Osteocyte (in vitro differentiated cells): ENCODE measurements around the gene HTR4. TPM values are rescaled to one million over a fixed set of nuclear protein-coding genes. Genes with fewer than 3 reads are reported as not detected.
"Not testable (repeated sequence)": the region's sequence is repeated elsewhere in the genome, so short reads cannot be mapped to it uniquely, and the experiment has no call there.

Experiments
- DNase-seq: peaks from one replicate; pipeline ENCODE4 v3.0.0; 2021; ENCODE audit warnings: mixed read lengths; ENCODE audit not compliant: unreplicated experiment; ENCODE audit errors: extremely low spot score
- H3K27ac Mint-ChIP-seq: one replicate; pipeline ENCODE4 v1.8.0; 2021; ENCODE audit warnings: mild to moderate bottlenecking, mixed read lengths; ENCODE audit not compliant: unreplicated experiment
- H3K27me3 Mint-ChIP-seq: one replicate; pipeline ENCODE4 v1.8.0; 2021; ENCODE audit warnings: mixed read lengths; ENCODE audit not compliant: unreplicated experiment
- H3K36me3 Mint-ChIP-seq: one replicate; pipeline ENCODE4 v1.8.0; 2021; ENCODE audit warnings: mixed read lengths; ENCODE audit not compliant: unreplicated experiment
- H3K4me1 Mint-ChIP-seq: one replicate; pipeline ENCODE4 v1.8.0; 2021; ENCODE audit warnings: mixed read lengths; ENCODE audit not compliant: unreplicated experiment
- H3K4me3 Mint-ChIP-seq: one replicate; pipeline ENCODE4 v1.8.0; 2021; ENCODE audit warnings: mild to moderate bottlenecking, moderate library complexity, mixed read lengths; ENCODE audit not compliant: unreplicated experiment
- H3K9me3 Mint-ChIP-seq: one replicate; pipeline ENCODE4 v1.8.0; 2021; ENCODE audit warnings: mixed read lengths; ENCODE audit not compliant: unreplicated experiment
- CTCF ChIP-seq: fragments of 200-600 bp; sonication (generic); IDR thresholded peaks from 2 replicates; pipeline ENCODE4 v1.5.0; 2021; ENCODE audit warnings: antibody characterized with exemption, mild to moderate bottlenecking, moderate library complexity
- total RNA-seq: library from RNA; stranded (reverse); gene quantifications from 2 replicates; pipeline ENCODE4 v1.2.1, GENCODE V29; 2021

HTR4 gene
- total RNA-seq, 1 donor from 2014 or later: not detected

GRCh38 chr5:148532969-148533670 lies 121.2 kb downstream of the HTR4 start:
- no peak overlapping the region for H3K27ac Mint-ChIP-seq
- H3K9me3 Mint-ChIP-seq: peaks cover 13% of the 10 kb centered on the region
- peaks cover 18% of the 10 kb centered on the region for H3K27me3 Mint-ChIP-seq
- no peaks in the 10 kb centered on the region for H3K36me3 Mint-ChIP-seq
- TF ChIP-seq CTCF: no peak
- DNase-seq: no peak
- no peak overlapping the region for H3K4me3 Mint-ChIP-seq
- no peaks in the 10 kb centered on the region for H3K4me1 Mint-ChIP-seq

- not testable (repeated sequence) for H3K27ac Mint-ChIP-seq, H3K36me3 Mint-ChIP-seq, H3K4me3 Mint-ChIP-seq, H3K27me3 Mint-ChIP-seq, DNase-seq, H3K4me1 Mint-ChIP-seq, H3K9me3 Mint-ChIP-seq
These were observed 124.9 kb downstream of the HTR4 start for GRCh38 chr5:148529450-148529849.

GRCh38 chr5:148524721-148525120 lies 129.6 kb downstream of the HTR4 start:
- peaks cover 5% of the 10 kb centered on the region for H3K27me3 Mint-ChIP-seq
- H3K27ac Mint-ChIP-seq: no peak overlapping the region
- no peak for DNase-seq
- H3K4me1 Mint-ChIP-seq: no peaks in the 10 kb centered on the region
- TF ChIP-seq CTCF: no peak
- no peak overlapping the region for H3K4me3 Mint-ChIP-seq
- H3K9me3 Mint-ChIP-seq: peaks cover 6% of the 10 kb centered on the region
- H3K36me3 Mint-ChIP-seq: no peaks in the 10 kb centered on the region

GRCh38 chr5:148523139-148523538 lies 131.2 kb downstream of the HTR4 start:
- Mint-ChIP-seq H3K4me1 (no peaks in the 10 kb centered on the region), H3K27ac (no peak overlapping the region), H3K4me3 (no peak overlapping the region), H3K27me3 (peaks cover 10% of the 10 kb centered on the region), H3K9me3 (no peaks in the 10 kb centered on the region), H3K36me3 (no peaks in the 10 kb centered on the region)
- DNase-seq: no peak
- no peak for TF ChIP-seq CTCF

- H3K27ac Mint-ChIP-seq: no peak overlapping the region
- H3K27me3 Mint-ChIP-seq: peaks cover 15% of the 10 kb centered on the region
- H3K36me3 Mint-ChIP-seq: no peaks in the 10 kb centered on the region
- no peak for DNase-seq
- TF ChIP-seq CTCF: no peak
- no peak overlapping the region for H3K4me3 Mint-ChIP-seq
- H3K4me1 Mint-ChIP-seq: no peaks in the 10 kb centered on the region
- H3K9me3 Mint-ChIP-seq: peaks cover 5% of the 10 kb centered on the region
These were observed 138.9 kb downstream of the HTR4 start for GRCh38 chr5:148515460-148515859.

- no peak for DNase-seq
- Mint-ChIP-seq H3K27me3 (peaks cover 17% of the 10 kb centered on the region), H3K4me3 (no peak overlapping the region), H3K27ac (no peak overlapping the region), H3K36me3 (no peaks in the 10 kb centered on the region), H3K4me1 (no peaks in the 10 kb centered on the region), H3K9me3 (peaks cover 5% of the 10 kb centered on the region)
- TF ChIP-seq CTCF: no peak
These were observed 140.0 kb downstream of the HTR4 start for GRCh38 chr5:148514344-148514743.
